GM12872 (cell line): ENCODE data around the gene EFCC1.

Experiments used
- CTCF ChIP-seq: IDR thresholded peaks from 3 replicates; pipeline ENCODE4 v1.5.1; 2011; ENCODE audit warnings: low read depth, mild to moderate bottlenecking, low read length, moderate library complexity; ENCODE audit not compliant: insufficient read depth

The EFCC1 gene

GRCh38 chr3:129057249-129057648 is 56.1 kb downstream of the EFCC1 start:
- no peak for TF ChIP-seq CTCF

GRCh38 chr3:129058441-129059200 is 57.5 kb downstream of the EFCC1 start:
- TF ChIP-seq CTCF: no peak

- no peak for TF ChIP-seq CTCF
Measured at GRCh38 chr3:129059311-129059958, 58.3 kb downstream of the EFCC1 start.

- TF ChIP-seq CTCF: no peak
Measured at GRCh38 chr3:129060276-129061022, 59.3 kb downstream of the EFCC1 start, which contains the start of gene GP9. TSS of gene GP9 (plus strand) at chr3:129060779. CDS start at chr3:129061740, 961 bp downstream.

- no peak for TF ChIP-seq CTCF
Measured at GRCh38 chr3:129061023-129061887, 60.2 kb downstream of the EFCC1 start.

GRCh38 chr3:129061888-129062834 is 61.1 kb downstream of the EFCC1 start:
- no peak for TF ChIP-seq CTCF
